HUES48 (cell line): ENCODE data around the gene CTXN1.

Experiments
- H3K27ac ChIP-seq: one replicate; pipeline ENCODE4 v1.7.0; 2013; ENCODE audit warnings: low read depth, low read length, inconsistent platforms
- H3K27me3 ChIP-seq: 2 replicates; pipeline ENCODE4 v1.6.1; 2013; ENCODE audit warnings: mild to moderate bottlenecking, low read length; ENCODE audit not compliant: control insufficient read depth, insufficient read depth
- H3K36me3 ChIP-seq: 2 replicates; pipeline ENCODE4 v1.6.1; 2013; ENCODE audit warnings: low read length; ENCODE audit not compliant: control insufficient read depth, insufficient read depth
- H3K4me1 ChIP-seq: 2 replicates; pipeline ENCODE4 v1.6.1; 2013; ENCODE audit warnings: mild to moderate bottlenecking, low read length; ENCODE audit not compliant: control insufficient read depth, insufficient read depth
- H3K4me3 ChIP-seq: 2 replicates; pipeline ENCODE4 v1.5.1; 2013; ENCODE audit warnings: mild to moderate bottlenecking, low read depth, low read length
- H3K9ac ChIP-seq: 2 replicates; pipeline ENCODE4 v1.6.1; 2013; ENCODE audit warnings: mild to moderate bottlenecking, low read depth, low read length, moderate library complexity
- H3K9me3 ChIP-seq: 2 replicates; pipeline ENCODE4 v1.6.1; 2013; ENCODE audit warnings: low read length; ENCODE audit not compliant: control insufficient read depth, insufficient read depth

CTXN1 gene

GRCh38 chr19:7943444-7944176 lies 17.7 kb upstream of the CTXN1 start, which contains the start of gene TIMM44:
Gene TIMM44, minus strand, starts transcription at chr19:7943666. Its CDS starts 15 bp downstream, at chr19:7943651.
- no peaks in the 10 kb centered on the region for H3K27me3 ChIP-seq
- peak within 1 kb of the TSS; percentile 96 for H3K9ac ChIP-seq
- H3K4me1 ChIP-seq, result no peaks in the 10 kb centered on the region
- H3K4me3 ChIP-seq, result peak within 1 kb of the TSS; percentile 79
- no peaks in the 10 kb centered on the region for H3K9me3 ChIP-seq
- H3K27ac ChIP-seq, result peak within 1 kb of the TSS; percentile 96
- H3K36me3 ChIP-seq, result peaks cover 22% of the 10 kb centered on the region

- Histone ChIP-seq H3K9me3 (no peaks in the 10 kb centered on the region), H3K4me3 (peak overlapping the region; percentile 79), H3K9ac (peak overlapping the region; percentile 96), H3K27me3 (no peaks in the 10 kb centered on the region), H3K36me3 (peaks cover 27% of the 10 kb centered on the region), H3K27ac (peak overlapping the region; percentile 96), H3K4me1 (no peaks in the 10 kb centered on the region)
Measured at GRCh38 chr19:7942981-7943443, 17.1 kb upstream of the CTXN1 start.

- no peaks in the 10 kb centered on the region for H3K9me3 ChIP-seq
- peaks cover 37% of the 10 kb centered on the region for H3K36me3 ChIP-seq
- no peaks in the 10 kb centered on the region for H3K4me1 ChIP-seq
- no peak overlapping the region for H3K27ac ChIP-seq
- H3K4me3 ChIP-seq, result peak overlapping the region; percentile 79
- H3K27me3 ChIP-seq, result no peaks in the 10 kb centered on the region
- no peak overlapping the region for H3K9ac ChIP-seq
Measured at GRCh38 chr19:7941895-7942596, 16.1 kb upstream of the CTXN1 start.

- no peak overlapping the region for H3K4me3 ChIP-seq
- no peak overlapping the region for H3K9ac ChIP-seq
- H3K9me3 ChIP-seq, result no peaks in the 10 kb centered on the region
- H3K27ac ChIP-seq, result no peak overlapping the region
- H3K4me1 ChIP-seq, result no peaks in the 10 kb centered on the region
- peaks cover 49% of the 10 kb centered on the region for H3K36me3 ChIP-seq
- no peaks in the 10 kb centered on the region for H3K27me3 ChIP-seq
Measured at GRCh38 chr19:7940841-7941240, 14.9 kb upstream of the CTXN1 start.

GRCh38 chr19:7934766-7935165 lies 8.8 kb upstream of the CTXN1 start:
- H3K36me3 ChIP-seq, result peaks cover 90% of the 10 kb centered on the region
- H3K9ac ChIP-seq, result no peak overlapping the region
- no peak overlapping the region for H3K4me3 ChIP-seq
- H3K27ac ChIP-seq, result no peak overlapping the region
- no peaks in the 10 kb centered on the region for H3K4me1 ChIP-seq
- no peaks in the 10 kb centered on the region for H3K9me3 ChIP-seq
- H3K27me3 ChIP-seq, result no peaks in the 10 kb centered on the region

GRCh38 chr19:7933828-7934725 lies 8.1 kb upstream of the CTXN1 start:
- no peak overlapping the region for H3K9ac ChIP-seq
- no peak overlapping the region for H3K27ac ChIP-seq
- no peaks in the 10 kb centered on the region for H3K27me3 ChIP-seq
- H3K36me3 ChIP-seq, result peaks cover 89% of the 10 kb centered on the region
- no peak overlapping the region for H3K4me3 ChIP-seq
- H3K9me3 ChIP-seq, result no peaks in the 10 kb centered on the region
- H3K4me1 ChIP-seq, result no peaks in the 10 kb centered on the region; the same call in 1 of the 2 replicates

GRCh38 chr19:7933411-7933810 lies 7.5 kb upstream of the CTXN1 start:
- no peaks in the 10 kb centered on the region; the same call in 1 of the 2 replicates for H3K4me1 ChIP-seq
- H3K9me3 ChIP-seq, result no peaks in the 10 kb centered on the region
- H3K9ac ChIP-seq, result no peak overlapping the region
- no peak overlapping the region for H3K4me3 ChIP-seq
- H3K36me3 ChIP-seq, result peaks cover 84% of the 10 kb centered on the region
- no peaks in the 10 kb centered on the region for H3K27me3 ChIP-seq
- H3K27ac ChIP-seq, result no peak overlapping the region

GRCh38 chr19:7932930-7933300 lies 7.0 kb upstream of the CTXN1 start:
- H3K9me3 ChIP-seq, result no peaks in the 10 kb centered on the region
- H3K9ac ChIP-seq, result no peak overlapping the region
- H3K4me1 ChIP-seq, result no peaks in the 10 kb centered on the region; the same call in 1 of the 2 replicates
- peaks cover 80% of the 10 kb centered on the region for H3K36me3 ChIP-seq
- H3K27ac ChIP-seq, result no peak overlapping the region
- no peak overlapping the region for H3K4me3 ChIP-seq
- no peaks in the 10 kb centered on the region for H3K27me3 ChIP-seq

- peaks cover 74% of the 10 kb centered on the region for H3K36me3 ChIP-seq
- no peak overlapping the region for H3K9ac ChIP-seq
- no peaks in the 10 kb centered on the region; the same call in 1 of the 2 replicates for H3K4me1 ChIP-seq
- no peaks in the 10 kb centered on the region for H3K9me3 ChIP-seq
- H3K27me3 ChIP-seq, result no peaks in the 10 kb centered on the region
- no peak overlapping the region for H3K27ac ChIP-seq
- H3K4me3 ChIP-seq, result no peak overlapping the region
Measured at GRCh38 chr19:7932276-7932929, 6.5 kb upstream of the CTXN1 start.
